ENCODE results near the gene LNX1. TPM values are rescaled to one million over a fixed set of nuclear protein-coding genes. Genes with fewer than 3 reads are reported as not detected.

LNX1 gene
- total and polyA plus RNA-seq, 2 donors (not counting 3 experiments of a cell fraction or from before 2014, with no cell fraction given), result 0.72 to 1.3 TPM

DNA sequence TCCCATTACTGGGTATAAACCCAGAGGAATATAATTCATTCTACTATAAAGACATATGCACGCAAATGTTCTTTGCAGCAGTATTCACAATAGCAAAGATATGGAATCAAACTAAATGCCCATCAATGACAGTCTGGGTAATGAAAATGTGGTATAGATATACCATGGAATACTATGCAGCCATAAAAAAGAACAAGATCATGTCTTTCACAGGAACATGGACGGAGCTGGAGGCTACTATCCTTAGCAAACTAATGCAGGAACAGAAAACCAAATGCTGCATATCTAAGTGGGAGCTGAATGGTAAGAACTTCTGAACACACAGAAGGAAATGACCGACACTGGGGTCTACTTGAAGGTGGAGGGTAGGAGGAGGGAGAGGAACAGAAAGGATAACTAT lies 42.6 kb downstream of the LNX1 start:
- Histone ChIP-seq H3K4me3 (replicated peaks in 1 of 3; ENCODE audit: insufficient read depth in 1 of 3, low read depth in 1 of 3, low read length in 3 of 3) (no peak overlapping the region), H3K9ac (replicated peaks; ENCODE audit: extremely low read depth, insufficient read depth, low read length) (no peak overlapping the region), H4K20me1 (replicated peaks; ENCODE audit: control insufficient read depth, extremely low read depth, insufficient read depth, low read length) (no peaks in the 10 kb centered on the region), H3K9me1 (replicated peaks; ENCODE audit: control insufficient read depth, extremely low read depth, insufficient read depth, low read length) (no peaks in the 10 kb centered on the region), H3K27ac (ENCODE audit: insufficient read depth, low read depth, low read length) (no peak overlapping the region), H2AFZ (ENCODE audit: low read depth, low read length) (no peak overlapping the region), H3K4me2 (ENCODE audit: insufficient read depth, low read length) (no peak overlapping the region), H3K79me2 (ENCODE audit: control insufficient read depth, insufficient read depth, low read length) (no peaks in the 10 kb centered on the region), H3K9me3 (replicated peaks; ENCODE audit: control insufficient read depth, insufficient read depth, low read length) (no peaks in the 10 kb centered on the region), H3K4me1 (ENCODE audit: control insufficient read depth, extremely low read depth, insufficient read depth, low read length) (peaks cover 22% of the 10 kb centered on the region), H3K27me3 (ENCODE audit: control insufficient read depth in 2 of 2, insufficient read depth in 2 of 2, low read length in 2 of 2) (no peaks in the 10 kb centered on the region), H3K36me3 (ENCODE audit: control insufficient read depth in 2 of 2, extremely low read depth in 1 of 2, insufficient read depth in 2 of 2, low read length in 2 of 2) (no peaks in the 10 kb centered on the region)
- POLR2A ChIA-PET, result no interaction called here
- CTCF ChIA-PET, result interaction anchor here (1.5 kb wide), 1 partner anchor 10 kb away, joined by 5 read pairs; no protein-coding TSS in a partner anchor
- TF ChIP-seq EZH2 (IDR thresholded peaks at IDR 0.05; ENCODE audit: borderline replicate concordance, low read depth, low read length, severe bottlenecking) (no peak), FOS (IDR thresholded peaks at IDR 0.05; ENCODE audit: borderline replicate concordance, insufficient read depth, low read length) (no peak), JUN (IDR thresholded peaks at IDR 0.05; ENCODE audit: borderline replicate concordance, insufficient read depth, insufficient read length, low read depth) (no peak), MYC (IDR thresholded peaks at IDR 0.05; ENCODE audit: low read depth, low read length) (no peak), GATA2 (IDR thresholded peaks at IDR 0.05; ENCODE audit: insufficient read depth, insufficient read length, low read depth, low read length) (no peak), MAX (IDR thresholded peaks at IDR 0.05; ENCODE audit: insufficient read depth, insufficient read length) (no peak), POLR2AphosphoS5 (IDR thresholded peaks at IDR 0.05; ENCODE audit: insufficient read depth, low read depth, low read length) (no peak), POLR2A (IDR thresholded peaks at IDR 0.05; ENCODE audit: low read depth, low read length) (no peak)
- TF ChIP-seq, protein P1, sequence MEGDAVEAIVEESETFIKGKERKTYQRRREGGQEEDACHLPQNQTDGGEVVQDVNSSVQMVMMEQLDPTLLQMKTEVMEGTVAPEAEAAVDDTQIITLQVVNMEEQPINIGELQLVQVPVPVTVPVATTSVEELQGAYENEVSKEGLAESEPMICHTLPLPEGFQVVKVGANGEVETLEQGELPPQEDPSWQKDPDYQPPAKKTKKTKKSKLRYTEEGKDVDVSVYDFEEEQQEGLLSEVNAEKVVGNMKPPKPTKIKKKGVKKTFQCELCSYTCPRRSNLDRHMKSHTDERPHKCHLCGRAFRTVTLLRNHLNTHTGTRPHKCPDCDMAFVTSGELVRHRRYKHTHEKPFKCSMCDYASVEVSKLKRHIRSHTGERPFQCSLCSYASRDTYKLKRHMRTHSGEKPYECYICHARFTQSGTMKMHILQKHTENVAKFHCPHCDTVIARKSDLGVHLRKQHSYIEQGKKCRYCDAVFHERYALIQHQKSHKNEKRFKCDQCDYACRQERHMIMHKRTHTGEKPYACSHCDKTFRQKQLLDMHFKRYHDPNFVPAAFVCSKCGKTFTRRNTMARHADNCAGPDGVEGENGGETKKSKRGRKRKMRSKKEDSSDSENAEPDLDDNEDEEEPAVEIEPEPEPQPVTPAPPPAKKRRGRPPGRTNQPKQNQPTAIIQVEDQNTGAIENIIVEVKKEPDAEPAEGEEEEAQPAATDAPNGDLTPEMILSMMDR (IDR thresholded peaks at IDR 0.05; ENCODE audit: extremely low read depth in 1 of 2, insufficient read depth in 1 of 2, low read depth in 1 of 2, low read length in 2 of 2), result no peak
- FAIRE-seq, result no peak
- no TSS peak for BruUV-seq (replicated peaks)
- dilution Hi-C loops (cut with MboI; ENCODE audit: extremely low pct_ligation_motif_present, low sequenced_read_pairs) (no loop called here), intact Hi-C loops (cut with micrococcal nuclease) (loop anchor here (2.0 kb wide), 1 partner anchor 44 kb away; no protein-coding TSS in a partner anchor)
- no peak for DNase-seq (ENCODE audit: low read depth, low spot score)

Data from endothelial cell of umbilical vein (primary cell).